Activated naive CD4-positive, alpha-beta T cell treated with anti-CD3 and anti-CD28 coated beads, Interleukin-2, amount 50 U/mL, for 72 hours (primary cell): Measurements from ENCODE around the gene ZMYND11. TPM values are rescaled to one million over a fixed set of nuclear protein-coding genes. Genes with fewer than 3 reads are reported as not detected.
"Not testable (repeated sequence)": the region's sequence is repeated elsewhere in the genome, so short reads cannot be mapped to it uniquely, and the experiment has no call there.

Source experiments
- ATAC-seq, 2 donors: fragments of 150-1000 bp; cut with Tn5 transposase; 2 replicates each; pipeline ENCODE4 v1.10.0; 2021; ENCODE audit warnings: mild to moderate bottlenecking in 2 of 2, moderate library complexity in 2 of 2
- DNase-seq, 2 donors: peaks; one replicate each; pipeline ENCODE4 v3.0.0; 2021 to 2022; ENCODE audit warnings: low spot score in 2 of 2
- H3K27ac Mint-ChIP-seq, 2 donors: one replicate each; pipeline ENCODE4 v1.8.0; 2022; ENCODE audit warnings: mild to moderate bottlenecking in 2 of 2, mixed read lengths in 2 of 2
- H3K36me3 Mint-ChIP-seq, 2 donors: one replicate each; pipeline ENCODE4 v1.8.0; 2022; ENCODE audit warnings: mixed read lengths in 2 of 2
- H3K9me3 Mint-ChIP-seq, 2 donors: one replicate each; pipeline ENCODE4 v1.8.0; 2022; ENCODE audit warnings: mixed read lengths in 2 of 2
- total RNA-seq, 2 donors: library from RNA; stranded (reverse); gene quantifications; one replicate each; pipeline ENCODE4 v1.2.3, GENCODE V29; 2022

The ZMYND11 gene
- total RNA-seq, 2 donors from 2014 or later: 6.0 to 14.8 TPM

GRCh38 chr10:299969-300368 is 164.7 kb downstream of the ZMYND11 start:
- Mint-ChIP-seq H3K27ac (no peak overlapping the region), H3K9me3 (peaks cover 0 to 3% of the 10 kb centered on the region in 2 donors), H3K36me3 (no peaks in the 10 kb centered on the region)
- no peak for ATAC-seq
- no peak for DNase-seq

GRCh38 chr10:300580-300979 is 165.3 kb downstream of the ZMYND11 start:
- DNase-seq, H3K27ac Mint-ChIP-seq, H3K36me3 Mint-ChIP-seq, H3K9me3 Mint-ChIP-seq, ATAC-seq: not testable (repeated sequence)

GRCh38 chr10:301536-301935 is 166.3 kb downstream of the ZMYND11 start:
- Mint-ChIP-seq H3K9me3 (peaks cover 0 to 1% of the 10 kb centered on the region in 2 donors), H3K27ac (no peak overlapping the region), H3K36me3 (no peaks in the 10 kb centered on the region)
- DNase-seq (no peak), ATAC-seq (no peak)

Other genes with a start within 250 kb of the ZMYND11 start
- gene TUBB8, start 86.2 kb upstream of the ZMYND11 start, total RNA-seq: under 1 TPM in 1 of 2 donors, not detected in 1; 0.32 TPM